Astrocyte (in vitro differentiated cells and primary cell): Measurements from ENCODE around the gene PHEX.

Source experiments
- EZH2 ChIP-seq: IDR thresholded peaks from 2 replicates; pipeline ENCODE4 v1.6.1; 2012; ENCODE audit warnings: mild to moderate bottlenecking, low read length, inconsistent platforms; ENCODE audit not compliant: insufficient read depth
- TF ChIP-seq, protein P1 (sequence below): IDR thresholded peaks from 2 replicates; pipeline ENCODE4 v1.5.1; 2011; ENCODE audit warnings: low read depth, mild to moderate bottlenecking, inconsistent platforms, low read length, moderate library complexity; ENCODE audit not compliant: insufficient read depth

DNA sequence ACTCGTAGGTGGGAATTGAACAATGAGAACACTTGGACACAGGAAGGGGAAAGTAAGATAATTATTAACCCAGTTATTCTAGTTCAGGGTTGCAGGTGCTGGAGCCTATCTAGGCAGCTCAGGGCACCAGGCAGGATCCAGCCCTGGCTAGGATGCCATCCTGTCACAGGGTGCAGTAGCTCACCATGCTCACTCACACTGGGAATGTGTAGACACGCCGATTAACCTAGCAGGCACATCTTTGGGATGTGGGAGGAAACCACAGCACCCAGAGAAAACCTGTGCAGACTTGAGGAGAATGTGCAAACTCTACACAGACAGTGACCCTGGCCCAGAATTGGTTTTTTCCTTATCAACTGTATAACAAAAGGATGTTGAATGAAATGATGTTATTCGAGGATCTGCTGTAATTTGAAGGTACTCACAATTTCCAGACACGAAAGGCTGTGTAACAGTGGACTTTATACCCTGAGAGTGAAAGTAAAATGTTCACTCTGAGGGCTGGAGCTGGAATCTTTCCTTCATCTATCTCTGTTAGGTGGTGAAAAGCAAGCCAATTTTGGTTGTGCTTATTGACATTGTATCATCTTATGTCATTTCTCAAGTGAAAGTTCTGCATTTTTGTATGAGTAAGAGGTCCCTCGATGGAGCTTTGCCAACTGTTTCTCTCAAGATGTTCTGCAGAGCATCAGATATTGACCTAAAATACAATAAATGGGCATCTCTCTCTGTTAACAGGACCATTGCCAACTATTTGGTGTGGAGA is 78.8 kb downstream of the PHEX start:
- TF ChIP-seq, protein P1, sequence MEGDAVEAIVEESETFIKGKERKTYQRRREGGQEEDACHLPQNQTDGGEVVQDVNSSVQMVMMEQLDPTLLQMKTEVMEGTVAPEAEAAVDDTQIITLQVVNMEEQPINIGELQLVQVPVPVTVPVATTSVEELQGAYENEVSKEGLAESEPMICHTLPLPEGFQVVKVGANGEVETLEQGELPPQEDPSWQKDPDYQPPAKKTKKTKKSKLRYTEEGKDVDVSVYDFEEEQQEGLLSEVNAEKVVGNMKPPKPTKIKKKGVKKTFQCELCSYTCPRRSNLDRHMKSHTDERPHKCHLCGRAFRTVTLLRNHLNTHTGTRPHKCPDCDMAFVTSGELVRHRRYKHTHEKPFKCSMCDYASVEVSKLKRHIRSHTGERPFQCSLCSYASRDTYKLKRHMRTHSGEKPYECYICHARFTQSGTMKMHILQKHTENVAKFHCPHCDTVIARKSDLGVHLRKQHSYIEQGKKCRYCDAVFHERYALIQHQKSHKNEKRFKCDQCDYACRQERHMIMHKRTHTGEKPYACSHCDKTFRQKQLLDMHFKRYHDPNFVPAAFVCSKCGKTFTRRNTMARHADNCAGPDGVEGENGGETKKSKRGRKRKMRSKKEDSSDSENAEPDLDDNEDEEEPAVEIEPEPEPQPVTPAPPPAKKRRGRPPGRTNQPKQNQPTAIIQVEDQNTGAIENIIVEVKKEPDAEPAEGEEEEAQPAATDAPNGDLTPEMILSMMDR = no peak
- no peak for TF ChIP-seq EZH2
